B cell (primary cell): ENCODE results near the gene IMPA2.

ENCODE experiments used
- CTCF ChIP-seq: fragments of 200-600 bp; IDR thresholded peaks from one replicate; pipeline ENCODE4 v1.8.0; 2022; ENCODE audit warnings: antibody characterized with exemption, mild to moderate bottlenecking
- EZH2 ChIP-seq: IDR thresholded peaks from 2 replicates; pipeline ENCODE4 v1.6.1; 2012; ENCODE audit warnings: borderline replicate concordance, low read depth, mild to moderate bottlenecking, moderate library complexity, low read length; ENCODE audit not compliant: insufficient read depth, poor library complexity, severe bottlenecking

- TF ChIP-seq CTCF: no peak
- TF ChIP-seq EZH2: no peak
Observed at GRCh38 chr18:11953113-11953512, 28.2 kb upstream of the IMPA2 start.
